Measurements from ENCODE around the gene DAZAP1. TPM values are rescaled to one million over a fixed set of nuclear protein-coding genes. Genes with fewer than 3 reads are reported as not detected.

DAZAP1 gene
- total RNA-seq, 1 donor, result 43.8 TPM

DNA sequence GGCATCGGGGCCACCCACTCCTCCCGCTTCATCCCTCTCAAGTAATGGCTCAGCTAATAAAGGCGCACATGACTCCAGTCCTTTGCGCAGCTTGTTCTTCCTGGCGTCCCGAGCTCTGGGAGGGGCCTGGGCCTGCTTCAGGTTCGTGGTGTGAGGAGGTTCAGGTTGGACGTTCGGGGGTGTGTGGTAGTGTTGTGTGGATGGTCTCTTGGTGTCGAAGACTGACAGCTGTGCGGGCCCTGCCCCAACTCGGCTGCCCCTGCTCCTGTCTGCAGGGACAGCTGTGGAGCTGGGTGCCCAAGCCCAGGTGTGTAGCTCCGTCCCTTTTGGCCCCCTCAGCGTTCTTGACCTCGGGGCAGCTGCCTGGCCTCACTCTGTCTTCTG, 33.0 kb downstream of the DAZAP1 start:
- no peak for DNase-seq (ENCODE audit: low read depth)
- TF ChIP-seq, protein P1, sequence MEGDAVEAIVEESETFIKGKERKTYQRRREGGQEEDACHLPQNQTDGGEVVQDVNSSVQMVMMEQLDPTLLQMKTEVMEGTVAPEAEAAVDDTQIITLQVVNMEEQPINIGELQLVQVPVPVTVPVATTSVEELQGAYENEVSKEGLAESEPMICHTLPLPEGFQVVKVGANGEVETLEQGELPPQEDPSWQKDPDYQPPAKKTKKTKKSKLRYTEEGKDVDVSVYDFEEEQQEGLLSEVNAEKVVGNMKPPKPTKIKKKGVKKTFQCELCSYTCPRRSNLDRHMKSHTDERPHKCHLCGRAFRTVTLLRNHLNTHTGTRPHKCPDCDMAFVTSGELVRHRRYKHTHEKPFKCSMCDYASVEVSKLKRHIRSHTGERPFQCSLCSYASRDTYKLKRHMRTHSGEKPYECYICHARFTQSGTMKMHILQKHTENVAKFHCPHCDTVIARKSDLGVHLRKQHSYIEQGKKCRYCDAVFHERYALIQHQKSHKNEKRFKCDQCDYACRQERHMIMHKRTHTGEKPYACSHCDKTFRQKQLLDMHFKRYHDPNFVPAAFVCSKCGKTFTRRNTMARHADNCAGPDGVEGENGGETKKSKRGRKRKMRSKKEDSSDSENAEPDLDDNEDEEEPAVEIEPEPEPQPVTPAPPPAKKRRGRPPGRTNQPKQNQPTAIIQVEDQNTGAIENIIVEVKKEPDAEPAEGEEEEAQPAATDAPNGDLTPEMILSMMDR (IDR thresholded peaks at IDR 0.05; ENCODE audit: insufficient read depth, low read length), result no peak
- H3K4me3 ChIP-seq (ENCODE audit: low read depth, low read length), result no peak overlapping the region

DNA sequence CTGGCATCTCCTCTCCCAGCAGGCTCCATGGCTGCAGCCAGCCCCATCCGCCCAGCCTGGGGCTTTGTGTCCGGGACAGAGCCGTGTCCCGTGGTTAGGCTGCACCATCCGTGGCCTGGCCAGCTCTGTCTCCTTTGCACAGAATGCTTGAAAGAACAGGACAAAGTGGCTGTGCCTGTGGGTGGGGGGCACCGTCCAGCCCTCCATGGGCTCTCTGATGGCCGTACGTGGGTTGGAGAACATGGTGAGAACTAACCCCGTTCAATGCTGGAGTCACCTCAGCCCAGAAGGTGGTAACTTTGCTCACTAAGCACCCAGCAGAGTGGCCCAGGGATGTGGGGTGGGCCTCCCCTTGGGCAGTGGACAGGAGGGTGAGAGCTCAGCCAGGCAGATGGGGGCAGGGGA, 33.6 kb downstream of the DAZAP1 start:
- DNase-seq (ENCODE audit: low read depth), result no peak
- TF ChIP-seq, protein P1 (IDR thresholded peaks at IDR 0.05; ENCODE audit: insufficient read depth, low read length), result no peak
- no peak overlapping the region for H3K4me3 ChIP-seq (ENCODE audit: low read depth, low read length)

DNA sequence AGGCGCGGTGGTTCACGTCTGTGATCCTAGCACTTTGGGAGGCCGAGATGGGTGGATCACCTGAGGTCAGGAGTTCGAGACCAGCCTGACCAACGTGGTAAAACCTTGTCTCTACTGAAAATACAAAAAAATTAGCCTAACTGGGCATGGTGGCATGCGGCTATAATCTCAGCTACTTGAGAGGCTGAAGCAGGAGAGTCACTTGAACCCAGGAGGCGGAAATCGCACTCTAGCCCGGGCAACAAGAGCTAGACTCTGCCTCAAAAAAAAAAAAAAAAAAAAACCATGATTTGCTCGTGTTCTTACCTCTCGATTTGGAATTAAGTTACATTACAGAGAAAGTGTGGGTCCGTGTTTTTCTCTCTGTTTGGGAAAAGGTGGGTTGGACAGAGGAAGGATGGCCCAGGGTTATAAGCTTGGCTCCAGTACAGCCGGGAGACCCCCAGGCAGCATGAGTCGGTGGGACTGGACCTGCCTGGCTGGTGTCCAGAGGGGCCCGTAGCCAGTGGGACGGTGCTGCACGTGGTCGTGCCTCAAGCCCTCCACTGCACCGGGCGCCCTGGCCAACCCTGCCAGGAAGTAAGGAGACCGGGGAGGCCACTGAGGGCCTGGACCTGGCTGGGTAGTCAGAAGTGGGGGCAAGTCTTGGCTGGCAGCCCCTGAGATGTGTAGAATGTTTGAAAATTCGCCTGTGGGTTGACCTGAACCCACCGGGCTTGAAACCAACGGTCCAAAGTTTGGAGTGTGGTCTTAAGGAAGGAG, 34.5 kb downstream of the DAZAP1 start:
- no peak overlapping the region for H3K4me3 ChIP-seq (ENCODE audit: low read depth, low read length)

DNA sequence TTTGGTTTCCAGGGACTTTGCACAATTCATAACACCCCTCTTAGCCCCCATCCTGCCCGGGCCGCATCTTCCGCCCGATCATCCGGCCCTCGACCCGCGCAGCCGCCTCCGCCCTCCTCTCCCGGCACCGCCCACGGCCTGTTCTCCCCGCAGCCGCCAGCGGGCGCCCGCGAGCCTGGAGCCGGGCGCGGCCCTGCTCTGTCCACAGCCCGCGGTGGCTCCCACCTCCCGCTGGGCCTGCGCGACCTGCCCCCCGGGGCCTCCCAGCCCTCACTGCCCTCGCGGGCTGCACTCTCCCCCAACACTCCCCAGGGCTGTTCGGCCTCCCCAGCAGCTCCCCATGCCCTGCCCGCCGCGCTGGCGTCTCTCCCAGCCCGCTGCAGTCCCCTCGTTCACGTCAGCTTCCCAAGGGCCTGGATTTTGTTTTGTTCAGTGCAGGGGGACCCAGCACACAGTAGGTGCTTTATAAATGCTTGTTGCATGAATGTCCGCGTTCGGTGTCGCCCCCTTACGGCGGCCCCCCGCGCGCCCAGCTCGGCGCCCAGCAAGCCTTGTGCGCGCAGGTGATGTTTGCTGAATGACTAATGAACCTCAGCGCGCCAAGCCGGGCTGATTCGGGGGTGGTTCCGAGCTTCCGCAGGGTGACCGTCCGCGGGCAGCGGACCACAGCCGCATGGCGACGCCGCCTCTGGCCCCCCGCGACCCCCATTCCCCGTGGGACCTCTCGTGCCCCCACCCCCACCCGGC, 38.0 kb downstream of the DAZAP1 start:
- TF ChIP-seq, protein P1 (IDR thresholded peaks at IDR 0.05; ENCODE audit: insufficient read depth, low read length), result peak; percentile 68
- H3K4me3 ChIP-seq (ENCODE audit: low read depth, low read length), result peak overlapping the region; percentile 31
- DNase-seq (ENCODE audit: low read depth), result peak; percentile 30

More for the DNA sequence above, 34.5 kb downstream of the DAZAP1 start:
- no peak for DNase-seq (ENCODE audit: low read depth)
- TF ChIP-seq, protein P1 (IDR thresholded peaks at IDR 0.05; ENCODE audit: insufficient read depth, low read length), result no peak

DNA sequence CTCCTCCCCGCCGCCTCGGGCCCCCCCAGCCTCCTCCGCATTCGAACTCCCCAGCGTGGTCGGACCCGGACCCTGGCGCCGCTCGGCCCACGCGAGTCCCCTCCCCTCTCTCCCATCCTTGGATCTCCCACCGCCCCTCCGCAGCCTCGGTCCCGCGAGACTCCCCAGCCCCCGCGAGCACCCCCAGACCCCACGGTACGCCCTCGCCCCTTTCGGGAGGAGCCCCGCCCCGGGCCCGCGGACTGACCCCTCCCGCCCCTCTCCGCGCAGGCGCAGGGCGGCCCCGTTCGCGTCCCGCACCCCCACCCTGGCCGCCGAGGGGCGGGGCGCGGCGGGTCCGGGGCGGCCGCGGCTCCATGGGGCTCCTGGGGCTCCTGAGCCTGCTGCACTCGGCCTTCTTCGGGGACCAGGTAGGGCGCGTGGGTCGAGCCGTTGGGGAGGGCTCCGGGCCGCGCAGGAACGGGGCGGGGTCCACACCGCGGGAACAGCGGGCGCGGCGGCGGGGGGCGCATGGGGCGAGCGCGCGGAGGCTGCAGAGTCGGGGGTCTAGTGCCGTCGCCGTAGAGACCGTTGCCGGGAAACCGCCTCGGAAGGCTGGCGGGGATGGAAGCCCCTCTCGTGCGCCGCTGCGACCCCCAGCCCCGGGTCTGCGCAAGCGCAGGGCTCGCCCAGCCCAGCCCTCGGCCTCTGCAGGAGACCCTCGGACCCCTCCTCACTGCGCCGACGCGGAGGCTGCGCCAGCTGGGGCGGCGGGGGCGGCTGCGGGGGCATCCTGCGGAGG, 38.7 kb downstream of the DAZAP1 start:
- DNase-seq (ENCODE audit: low read depth), result no peak
- peak overlapping the region; percentile 55 for H3K4me3 ChIP-seq (ENCODE audit: low read depth, low read length)

More for the DNA sequence above, 38.7 kb downstream of the DAZAP1 start:
- TF ChIP-seq, protein P1 (IDR thresholded peaks at IDR 0.05; ENCODE audit: insufficient read depth, low read length), result no peak

All from fibroblast of the aortic adventitia (primary cell).